Endothelial cell of umbilical vein (primary cell): Measurements from ENCODE around the gene SPDYE9. TPM values are rescaled to one million over a fixed set of nuclear protein-coding genes. Genes with fewer than 3 reads are reported as not detected.
"Not testable (repeated sequence)": the region's sequence is repeated elsewhere in the genome, so short reads cannot be mapped to it uniquely, and the experiment has no call there.

Source experiments
- Bru-seq: library from RNA; stranded (reverse); fragments of 400-500 nt; gene quantifications from one replicate; lab custom pipeline; 2021; lab: Mats Ljungman, UMichigan
- BruChase-seq, 2 experiments: library from RNA; stranded (reverse); fragments of 400-500 nt; gene quantifications; one replicate each; lab custom pipeline; 2021; lab: Mats Ljungman, UMichigan
- BruUV-seq: library from RNA; stranded (reverse); fragments of 400-500 nt; replicated peaks from 2 replicates; lab custom pipeline; 2021; lab: Mats Ljungman, UMichigan
- CTCF ChIA-PET: fragments of 300-600, 350-600 bp; sonication (Branson Sonifier 250); formaldehyde crosslinking; loops from one replicate; lab custom pipeline; 2021; ENCODE audit warnings: antibody characterized with exemption, inconsistent platforms; lab: Charles Lee
- POLR2A ChIA-PET: fragments of 300-600, 350-600 bp; sonication (Branson Sonifier 250); formaldehyde crosslinking; loops from one replicate; lab custom pipeline; 2021; ENCODE audit warnings: antibody characterized with exemption, inconsistent platforms; lab: Charles Lee
- DNase-seq: peaks from one replicate; pipeline ENCODE4 v3.0.0-alpha.2; 2011; ENCODE audit warnings: low read depth, low spot score
- FAIRE-seq: peaks from 2 replicates; lab custom pipeline; 2011; peaks lifted over from hg19 to GRCh38; lab: Jason Lieb, UNC
- H2AFZ ChIP-seq: 2 replicates; pipeline ENCODE4 v1.6.0; 2012; ENCODE audit warnings: low read depth, low read length, control low read depth, inconsistent platforms
- H3K27ac ChIP-seq: 2 replicates; pipeline ENCODE4 v1.5.1; 2011; ENCODE audit warnings: low read depth, mild to moderate bottlenecking, control low read depth, low read length, moderate library complexity; ENCODE audit not compliant: insufficient read depth
- H3K27me3 ChIP-seq, 2 experiments: 2 replicates each; pipeline versions ENCODE4 v1.6.0 to v1.6.1; 2011; ENCODE audit warnings: low read length in 2 of 2, mixed read lengths in 1 of 2; ENCODE audit not compliant: control insufficient read depth in 2 of 2, insufficient read depth in 2 of 2
- H3K36me3 ChIP-seq, 2 experiments: 2 replicates in 1 of 2; 3 replicates in 1 of 2; pipeline ENCODE4 v1.5.1; 2011; ENCODE audit warnings: low read length in 2 of 2, mild to moderate bottlenecking in 1 of 2, moderate library complexity in 1 of 2; ENCODE audit not compliant: control insufficient read depth in 2 of 2, insufficient read depth in 2 of 2; ENCODE audit errors: extremely low read depth in 1 of 2
- H3K4me1 ChIP-seq: 3 replicates; pipeline ENCODE4 v1.5.1; 2011; ENCODE audit warnings: mild to moderate bottlenecking, low read length; ENCODE audit not compliant: control insufficient read depth, insufficient read depth; ENCODE audit errors: extremely low read depth
- H3K4me2 ChIP-seq: 2 replicates; pipeline ENCODE4 v1.6.1; 2011; ENCODE audit warnings: low read length, control low read depth, mixed read lengths; ENCODE audit not compliant: insufficient read depth
- H3K4me3 ChIP-seq, 3 experiments: fragments of 200-600 bp in 1 of 3; sonication (generic), shearing (Covaris generic) in 1 of 3; replicated peaks in 1 of 3; 2 replicates each; pipeline ENCODE4 v1.5.1; 2011 to 2016; ENCODE audit warnings: control low read depth in 3 of 3, low read length in 3 of 3, mild to moderate bottlenecking in 2 of 3, inconsistent platforms in 1 of 3, low read depth in 1 of 3, moderate library complexity in 1 of 3; ENCODE audit not compliant: insufficient read depth in 1 of 3
- H3K79me2 ChIP-seq: 2 replicates; pipeline ENCODE4 v1.6.0; 2012; ENCODE audit warnings: low read length, inconsistent platforms; ENCODE audit not compliant: control insufficient read depth, insufficient read depth
- H3K9ac ChIP-seq: replicated peaks from 2 replicates; pipeline ENCODE3; 2011; ENCODE audit warnings: low read length, control low read depth; ENCODE audit not compliant: insufficient read depth; ENCODE audit errors: extremely low read depth
- H3K9me1 ChIP-seq: replicated peaks from 3 replicates; pipeline ENCODE4 v1.6.0; 2011; ENCODE audit warnings: mild to moderate bottlenecking, low read length; ENCODE audit not compliant: control insufficient read depth, insufficient read depth; ENCODE audit errors: extremely low read depth
- H3K9me3 ChIP-seq: replicated peaks from 2 replicates; pipeline ENCODE4 v1.5.1; 2012; ENCODE audit warnings: low read length, inconsistent platforms; ENCODE audit not compliant: control insufficient read depth, insufficient read depth
- H4K20me1 ChIP-seq: replicated peaks from 2 replicates; pipeline ENCODE3; 2011; ENCODE audit warnings: mild to moderate bottlenecking, low read length; ENCODE audit not compliant: control insufficient read depth, insufficient read depth; ENCODE audit errors: extremely low read depth
- dilution Hi-C: fragments of 300-500 bp; cut with MboI; formaldehyde crosslinking; loops from one replicate; pipeline ENCODE4 v1.15.0; 2019; ENCODE audit warnings: low sequenced_read_pairs; ENCODE audit not compliant: extremely low pct_ligation_motif_present
- intact Hi-C: fragments of 100-400 bp; cut with micrococcal nuclease; formaldehyde crosslinking; loops from one replicate; pipeline ENCODE4 v1.10.0; 2022
- long read RNA-seq: library from polyadenylated mRNA; stranded (forward); transcript quantifications from one replicate; pipeline ENCODE4 v2.0.0, GENCODE V29; 2021
- polyA minus RNA-seq, 3 experiments: library from RNA; depleted of rRNA, polyadenylated mRNA; stranded (reverse); fragments of >200 nt; gene quantifications; 1 replicate in 1 of 3; 2 replicates in 2 of 3; pipeline ENCODE4 v1.2.3, GENCODE V29; 2011
- polyA plus RNA-seq, 4 experiments: library from polyadenylated mRNA; depleted of rRNA in 3 of 4; stranded (reverse) in 3 of 4; unstranded in 1 of 4; fragments of >200 nt; gene quantifications; 2 replicates each; pipeline versions ENCODE4 v1.2.1 to v1.2.3, GENCODE V29; 2011 to 2012; ENCODE audit warnings: missing spikeins in 1 of 4
- total RNA-seq: library from RNA; stranded (reverse); gene quantifications from 2 replicates; pipeline ENCODE4 v1.2.3, GENCODE V29; 2021

SPDYE9 gene
- total RNA-seq: not detected in 2 replicates
- polyA plus RNA-seq: not detected in 2 replicates
- polyA plus RNA-seq (2011; cell fraction: cytosol; rRNA removed): not detected in 2 replicates
- polyA plus RNA-seq (2011; cell fraction: nucleus; rRNA removed): not detected in 2 replicates
- not detected in 2 replicates for polyA plus RNA-seq (2012)
- polyA minus RNA-seq: not detected in 2 replicates
- not detected for polyA minus RNA-seq (2011; cell fraction: cytosol; rRNA and poly(A)+ RNA removed)
- polyA minus RNA-seq (2011; cell fraction: nucleus; rRNA and poly(A)+ RNA removed): not detected in 2 replicates
- not detected for Bru-seq, nascent RNA
- BruChase-seq, experiment 1, labeled RNA remaining after a 6-hour chase: not detected
- not detected for BruChase-seq, experiment 2, labeled RNA remaining after a 2-hour chase
- long read RNA-seq, partial matches to known transcripts: 0 of 4 reads
- long read RNA-seq, other reads (novel, unspliced or antisense): 4 of 4 reads

- H4K20me1 ChIP-seq, DNase-seq, H3K79me2 ChIP-seq, intact Hi-C loops, H3K9ac ChIP-seq, H3K9me1 ChIP-seq, H3K4me2 ChIP-seq, dilution Hi-C loops, POLR2A ChIA-PET, FAIRE-seq, H3K4me3 ChIP-seq, H3K27me3 ChIP-seq, H2AFZ ChIP-seq, BruUV-seq, H3K4me1 ChIP-seq, CTCF ChIA-PET, H3K27ac ChIP-seq, H3K36me3 ChIP-seq, H3K9me3 ChIP-seq: not testable (repeated sequence)
Observed at GRCh38 chr7:73085938-73086337, at the start of gene SPDYE9. Gene SPDYE9 (minus strand): TSS chr7:73086038. CDS start chr7:73084238, 1,800 bp downstream.

GRCh38 chr7:73134866-73135265, 49.0 kb upstream of the SPDYE9 start:
- dilution Hi-C loops, H2AFZ ChIP-seq, POLR2A ChIA-PET, H3K9ac ChIP-seq, H3K4me1 ChIP-seq, FAIRE-seq, H3K9me3 ChIP-seq, H3K27ac ChIP-seq, BruUV-seq, H3K4me3 ChIP-seq, intact Hi-C loops, H3K9me1 ChIP-seq, CTCF ChIA-PET, H3K27me3 ChIP-seq, H4K20me1 ChIP-seq, H3K79me2 ChIP-seq, H3K4me2 ChIP-seq, H3K36me3 ChIP-seq, DNase-seq: not testable (repeated sequence)

GRCh38 chr7:73132651-73133217, 46.9 kb upstream of the SPDYE9 start:
- H3K9me3 ChIP-seq, H3K9me1 ChIP-seq, H3K79me2 ChIP-seq, H3K36me3 ChIP-seq, intact Hi-C loops, H3K4me1 ChIP-seq, FAIRE-seq, BruUV-seq, DNase-seq, H3K27ac ChIP-seq, H3K9ac ChIP-seq, H3K4me3 ChIP-seq, dilution Hi-C loops, H2AFZ ChIP-seq, H4K20me1 ChIP-seq, H3K27me3 ChIP-seq, CTCF ChIA-PET, H3K4me2 ChIP-seq, POLR2A ChIA-PET: not testable (repeated sequence)

- H3K4me2 ChIP-seq, H3K4me1 ChIP-seq, H3K27ac ChIP-seq, H2AFZ ChIP-seq, BruUV-seq, H3K79me2 ChIP-seq, H3K27me3 ChIP-seq, H3K36me3 ChIP-seq, CTCF ChIA-PET, H3K9me1 ChIP-seq, H3K4me3 ChIP-seq, DNase-seq, H3K9ac ChIP-seq, H3K9me3 ChIP-seq, POLR2A ChIA-PET, H4K20me1 ChIP-seq, dilution Hi-C loops, FAIRE-seq, intact Hi-C loops: not testable (repeated sequence)
Observed at GRCh38 chr7:73130612-73131011, 44.8 kb upstream of the SPDYE9 start.
